GM12878 (cell line): ENCODE results near the gene GRHL1. TPM values are rescaled to one million over a fixed set of nuclear protein-coding genes. Genes with fewer than 3 reads are reported as not detected.

Experiments
- ATAC-seq: fragments of 200-7000 bp; cut with Tn5 transposase; 3 replicates; pipeline ENCODE4 v1.9.1; 2020; ENCODE audit warnings: mild to moderate bottlenecking, moderate library complexity
- BruUV-seq: library from RNA; stranded (reverse); fragments of 400-500 nt; replicated peaks from 2 replicates; lab custom pipeline; 2021; lab: Mats Ljungman, UMichigan
- CTCF ChIA-PET: fragments of 300-600 bp; sonication (Branson Sonifier 250); formaldehyde crosslinking; extraction: SDS; loops from one replicate; lab custom pipeline; 2021; ENCODE audit warnings: inconsistent platforms; lab: Yijun Ruan, JAX
- POLR2A ChIA-PET: fragments of 350-600 bp; formaldehyde crosslinking; extraction: SDS; loops from one replicate; lab custom pipeline; 2021; ENCODE audit warnings: inconsistent platforms; lab: Charles Lee
- RAD21 ChIA-PET: fragments of 300-600 bp; sonication (Branson Sonifier 250); formaldehyde crosslinking; loops from one replicate; lab custom pipeline; 2023; ENCODE audit warnings: antibody characterized with exemption; ENCODE audit not compliant: unreplicated experiment; lab: Charles Lee
- SMC1A ChIA-PET: fragments of 300-600 bp; sonication (Branson Sonifier 250); formaldehyde crosslinking; loops from one replicate; lab custom pipeline; 2023; ENCODE audit not compliant: unreplicated experiment, uncharacterized antibody; lab: Charles Lee
- DNase-seq: peaks from one replicate; pipeline ENCODE4 v3.0.0-alpha.2; 2011; ENCODE audit warnings: low read depth, low spot score
- FAIRE-seq: peaks from 3 replicates; lab custom pipeline; 2011; peaks lifted over from hg19 to GRCh38; lab: Jason Lieb, UNC
- H2AFZ ChIP-seq: 2 replicates; pipeline ENCODE4 v1.6.0; 2011; ENCODE audit warnings: low read depth, low read length, control low read depth; ENCODE audit not compliant: control insufficient read depth
- H3K27ac ChIP-seq: 2 replicates; pipeline ENCODE4 v1.5.1; 2011; ENCODE audit warnings: control low read depth; ENCODE audit not compliant: control insufficient read depth, insufficient read depth
- H3K27me3 ChIP-seq, 2 experiments: replicated peaks in 1 of 2; 2 replicates each; pipeline versions ENCODE4 v1.6.0 to v1.6.1; 2011; ENCODE audit warnings: low read length in 1 of 2; ENCODE audit not compliant: control insufficient read depth in 2 of 2, insufficient read depth in 2 of 2
- H3K36me3 ChIP-seq, 2 experiments: 2 replicates each; pipeline ENCODE4 v1.5.1; 2011; ENCODE audit warnings: low read length in 1 of 2; ENCODE audit not compliant: control insufficient read depth in 2 of 2, insufficient read depth in 2 of 2
- H3K4me1 ChIP-seq: 2 replicates; pipeline ENCODE4 v1.6.1; 2011; ENCODE audit warnings: mild to moderate bottlenecking, low read length, moderate library complexity, mixed read lengths; ENCODE audit not compliant: control insufficient read depth, insufficient read depth
- H3K4me2 ChIP-seq: 2 replicates; pipeline ENCODE4 v1.6.0; 2011; ENCODE audit warnings: control low read depth; ENCODE audit not compliant: control insufficient read depth, insufficient read depth
- H3K4me3 ChIP-seq: fragments of 200-600 bp; sonication (generic); 2 replicates; pipeline ENCODE4 v1.5.1; 2016
- H3K79me2 ChIP-seq: 2 replicates; pipeline ENCODE4 v1.6.0; 2011; ENCODE audit warnings: low read length; ENCODE audit not compliant: control insufficient read depth, insufficient read depth
- H3K9ac ChIP-seq: 2 replicates; pipeline ENCODE4 v1.8.0; 2011; ENCODE audit warnings: low read length, control low read depth, mixed read lengths; ENCODE audit not compliant: control insufficient read depth, insufficient read depth
- H3K9me3 ChIP-seq: replicated peaks from 3 replicates; pipeline ENCODE4 v1.5.1; 2011; ENCODE audit warnings: mild to moderate bottlenecking, low read length; ENCODE audit not compliant: control insufficient read depth, insufficient read depth
- H4K20me1 ChIP-seq: 2 replicates; pipeline ENCODE4 v1.6.0; 2011; ENCODE audit not compliant: control insufficient read depth, insufficient read depth
- BHLHE40 ChIP-seq, 2 experiments: fragments of 450-650 bp in 1 of 2; IDR thresholded peaks; 2 replicates each; pipeline ENCODE4 v1.6.1; 2011 to 2017; ENCODE audit warnings: low read depth in 2 of 2, borderline replicate concordance in 1 of 2, improper control_type of control experiment in 1 of 2, low read length in 1 of 2, mild to moderate bottlenecking in 1 of 2
- LARP7 ChIP-seq: fragments of 450-650 bp; IDR thresholded peaks from 2 replicates; pipeline ENCODE4 v1.6.1; 2017; ENCODE audit warnings: mild to moderate bottlenecking
- MLLT1 ChIP-seq: fragments of 450-650 bp; IDR thresholded peaks from 2 replicates; pipeline ENCODE4 v1.6.1; 2016; ENCODE audit warnings: mild to moderate bottlenecking
- NR2F1 ChIP-seq: fragments of 450-650 bp; conservative IDR thresholded peaks from 2 replicates; pipeline ENCODE4 v1.6.1; 2017; ENCODE audit warnings: mild to moderate bottlenecking
- REST ChIP-seq: IDR thresholded peaks from 2 replicates; pipeline ENCODE4 v1.6.1; 2012; ENCODE audit warnings: mild to moderate bottlenecking, low read depth, low read length
- RFX5 ChIP-seq: IDR thresholded peaks from 2 replicates; pipeline ENCODE4 v1.6.1; 2011; ENCODE audit warnings: low read depth, low read length, improper control_type of control experiment
- SIN3A ChIP-seq: IDR thresholded peaks from 2 replicates; pipeline ENCODE4 v1.6.1; 2012; ENCODE audit warnings: low read depth, low read length, improper control_type of control experiment
- TARDBP ChIP-seq: IDR thresholded peaks from 2 replicates; pipeline ENCODE4 v1.6.1; 2016; ENCODE audit warnings: borderline replicate concordance
- ZNF217 ChIP-seq: fragments of 450-650 bp; IDR thresholded peaks from 2 replicates; pipeline ENCODE4 v1.6.1; 2017; ENCODE audit warnings: antibody characterized with exemption, mild to moderate bottlenecking
- ZNF592 ChIP-seq: fragments of 450-650 bp; IDR thresholded peaks from 2 replicates; pipeline ENCODE4 v1.6.1; 2017; ENCODE audit warnings: mild to moderate bottlenecking, moderate library complexity
- WGBS: methylation state at CpG from one replicate; pipeline ENCODE4 v1.1.6; 2016; ENCODE audit warnings: low lambda C conversion rate; ENCODE audit not compliant: insufficient replicate concordance, insufficient coverage; ENCODE audit errors: missing lambda C conversion rate; 5-methylcytosine and 5-hydroxymethylcytosine counted together
- in situ Hi-C: fragments of 300-500 bp; cut with MboI; formaldehyde crosslinking; loops from 9 replicates; pipeline ENCODE4 v1.14.3; 2018; ENCODE audit warnings: mixed read lengths
- intact Hi-C: fragments of 100-400 bp; cut with micrococcal nuclease; formaldehyde crosslinking; loops from one replicate; pipeline ENCODE4 v1.14.2; 2022; ENCODE audit not compliant: unreplicated experiment
- polyA plus RNA-seq, 11 experiments: library from polyadenylated mRNA; depleted of rRNA in 4 of 11; unstranded in 6 of 11; stranded (reverse) in 5 of 11; fragments of >200 nt; fragmentation: Nextera tagmentation in 4 of 11; fragmentation: Illumina TruSeq in 1 of 11; extraction: Ambion mirVana in 4 of 11; extraction: Trizol in 1 of 11; gene quantifications; 1 replicate in 1 of 11; 2 replicates in 10 of 11; pipeline versions ENCODE4 v1.2.1 to v1.2.3, GENCODE V29; 2011 to 2016; ENCODE audit warnings: inconsistent platforms in 2 of 11, missing spikeins in 2 of 11, low read depth in 1 of 11
- total RNA-seq, 4 experiments: library from RNA; depleted of rRNA in 3 of 4; stranded (reverse); fragments of >200 nt in 3 of 4; fragmentation: Illumina TruSeq in 1 of 4; extraction: Trizol in 1 of 4; gene quantifications; 2 replicates each; pipeline versions ENCODE4 v1.2.1 to v1.2.3, GENCODE V29; 2013 to 2021

GRHL1 gene
- total and polyA plus RNA-seq, 10 of the 15 experiments (the other 5 are each of a cell fraction or from before 2014, with no cell fraction given), result 0.09 to 0.81 (median 0.28) TPM; not detected in 1

GRCh38 chr2:10042301-10043161 lies 91.0 kb downstream of the GRHL1 start (continued):
- no peak for TF ChIP-seq TARDBP
- no peak for TF ChIP-seq ZNF217
- TF ChIP-seq MLLT1, result no peak

GRCh38 chr2:10043256-10043905 lies 91.9 kb downstream of the GRHL1 start, which contains the start of gene KLF11:
Gene KLF11, plus strand, starts transcription at chr2:10043550. Its CDS starts 167 bp downstream, at chr2:10043717.
- intact Hi-C loops, result no loop called here
- no peak for FAIRE-seq
- no peak for TF ChIP-seq ZNF592
- 0 out of 2 replicates have a peak, but pooled peaks have one; percentile 23 for TF ChIP-seq NR2F1
- no peak for TF ChIP-seq REST
- peak; percentile 85 for TF ChIP-seq LARP7
- peak; percentile 83 to 95 for TF ChIP-seq BHLHE40 (IDR thresholded peaks at IDR 0.05; ENCODE audit: borderline replicate concordance in 1 of 2, low read depth in 2 of 2, low read length in 1 of 2)
- TF ChIP-seq SIN3A, result no peak
- no peak for TF ChIP-seq RFX5

More at GRCh38 chr2:10043256-10043905, 91.9 kb downstream of the GRHL1 start, which contains the start of gene KLF11:
- in situ Hi-C loops, result no loop called here
- ChIA-PET POLR2A (no interaction called here), CTCF (interaction anchor here (1.4 to 1.5 kb wide), 2 partner anchors 10 to 59 kb away, joined by 3 to 4 read pairs; no protein-coding TSS in a partner anchor), RAD21 (no interaction called here), SMC1A (no interaction called here)
- no peak within 1 kb of the TSS; the same call in 1 of the 2 replicates for H3K9ac ChIP-seq
- H4K20me1 ChIP-seq, result no peaks in the 10 kb centered on the region
- BruUV-seq, result no TSS peak
- H3K36me3 ChIP-seq, result no peaks in the 10 kb centered on the region
- H3K4me3 ChIP-seq, result 0 out of 2 replicates have a peak within 1 kb of the TSS, but pooled peaks have one; percentile 4
- H3K27me3 ChIP-seq, result peaks cover 0 to 4% of the 10 kb centered on the region in 2 experiments; a peak in 1 of 4 replicates
- ATAC-seq (peak; percentile 88), DNase-seq (no peak)
- H3K27ac ChIP-seq, result no peak within 1 kb of the TSS
- H3K4me1 ChIP-seq, result no peaks in the 10 kb centered on the region
- WGBS, result 5% methylated on average over 27 of the region's 104 CpGs
- H3K4me2 ChIP-seq, result peak within 1 kb of the TSS; percentile 71; the same call in 1 of the 2 replicates
- H3K9me3 ChIP-seq, result peaks cover 2% of the 10 kb centered on the region; the same call in 1 of the 3 replicates
- H3K79me2 ChIP-seq, result no peaks in the 10 kb centered on the region
- H2AFZ ChIP-seq, result peak within 1 kb of the TSS; percentile 65
